ENCODE data around the gene DLGAP4. TPM values are rescaled to one million over a fixed set of nuclear protein-coding genes. Genes with fewer than 3 reads are reported as not detected.

The DLGAP4 gene
- total and polyA plus RNA-seq, 9 of the 15 experiments (the other 6 are each of a cell fraction or from before 2014, with no cell fraction given): 0.31 to 34.1 (median 4.5) TPM

GRCh38 chr20:36574366-36575135, 268.4 kb downstream of the DLGAP4 start (continued):
- TF ChIP-seq, protein P1, sequence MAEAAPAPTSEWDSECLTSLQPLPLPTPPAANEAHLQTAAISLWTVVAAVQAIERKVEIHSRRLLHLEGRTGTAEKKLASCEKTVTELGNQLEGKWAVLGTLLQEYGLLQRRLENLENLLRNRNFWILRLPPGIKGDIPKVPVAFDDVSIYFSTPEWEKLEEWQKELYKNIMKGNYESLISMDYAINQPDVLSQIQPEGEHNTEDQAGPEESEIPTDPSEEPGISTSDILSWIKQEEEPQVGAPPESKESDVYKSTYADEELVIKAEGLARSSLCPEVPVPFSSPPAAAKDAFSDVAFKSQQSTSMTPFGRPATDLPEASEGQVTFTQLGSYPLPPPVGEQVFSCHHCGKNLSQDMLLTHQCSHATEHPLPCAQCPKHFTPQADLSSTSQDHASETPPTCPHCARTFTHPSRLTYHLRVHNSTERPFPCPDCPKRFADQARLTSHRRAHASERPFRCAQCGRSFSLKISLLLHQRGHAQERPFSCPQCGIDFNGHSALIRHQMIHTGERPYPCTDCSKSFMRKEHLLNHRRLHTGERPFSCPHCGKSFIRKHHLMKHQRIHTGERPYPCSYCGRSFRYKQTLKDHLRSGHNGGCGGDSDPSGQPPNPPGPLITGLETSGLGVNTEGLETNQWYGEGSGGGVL (CRISPR knock-in tag; IDR thresholded peaks at IDR 0.05): no peak
- TF ChIP-seq ZNF445 (CRISPR knock-in tag; IDR thresholded peaks at IDR 0.05; ENCODE audit: low read depth) (no peak), CBFB (CRISPR knock-in tag; IDR thresholded peaks at IDR 0.05) (no peak), TRIM24 (IDR thresholded peaks at IDR 0.05) (no peak), CBX8 (IDR thresholded peaks at IDR 0.05; ENCODE audit: borderline replicate concordance, extremely low read depth, low read depth, low read length, poor library complexity, severe bottlenecking) (no peak), CGGBP1 (CRISPR knock-in tag; IDR thresholded peaks at IDR 0.05) (no peak), HMG20B (CRISPR knock-in tag; IDR thresholded peaks at IDR 0.05) (no peak), KDM2B (CRISPR knock-in tag; IDR thresholded peaks at IDR 0.05) (peak; percentile 58; the same call in 1 of the 2 replicates), TSC22D4 (tag; IDR thresholded peaks at IDR 0.05) (no peak), MBD2 (IDR thresholded peaks at IDR 0.05; ENCODE audit: borderline replicate concordance, low read depth) (no peak), ZNF239 (CRISPR knock-in tag; IDR thresholded peaks at IDR 0.05) (no peak), SRSF3 (IDR thresholded peaks at IDR 0.05; ENCODE audit: insufficient read depth, low read length) (no peak), DEAF1 (CRISPR knock-in tag; IDR thresholded peaks at IDR 0.05) (no peak), CREB3L1 (IDR thresholded peaks at IDR 0.05; ENCODE audit: borderline replicate concordance, low read depth) (no peak; the same call in 1 of the 2 replicates), GABPA (tag; conservative IDR thresholded peaks at IDR 0.05; ENCODE audit: low read depth) (no peak), C11orf30 (IDR thresholded peaks at IDR 0.05; ENCODE audit: low read depth) (no peak), HLTF (IDR thresholded peaks at IDR 0.05) (0 out of 2 replicates have a peak, but pooled peaks have one; percentile 58), UBTF (IDR thresholded peaks at IDR 0.05; ENCODE audit: borderline replicate concordance in 1 of 2, low read depth in 2 of 2, low read length in 2 of 2) (peak in 1 of 2 experiments; percentile 75; a peak in 1 of 4 replicates), ZBTB1 (CRISPR knock-in tag; IDR thresholded peaks at IDR 0.05; ENCODE audit: borderline replicate concordance, low read depth) (0 out of 2 replicates have a peak, but pooled peaks have one; percentile 41)

Data from K562 (cell line).